Medulla oblongata (tissue), 1 donor: ENCODE measurements around the gene SLC15A4.
A peak's percentile ranks its signal among the peaks of the same experiment; 100 is the strongest.

Source experiments
- DNase-seq: peaks from one replicate; pipeline ENCODE4 v3.0.0-alpha.2; 2015; ENCODE audit errors: extremely low spot score

Gene SLC15A4

GRCh38 chr12:128794661-128795529 lies 28.9 kb downstream of the SLC15A4 start:
- DNase-seq, result peak; percentile 35

GRCh38 chr12:128793701-128794100 lies 30.1 kb downstream of the SLC15A4 start:
- DNase-seq, result no peak

- DNase-seq, result no peak
These were observed 30.9 kb downstream of the SLC15A4 start for GRCh38 chr12:128792881-128793280.

- no peak for DNase-seq
These were observed 31.4 kb downstream of the SLC15A4 start for GRCh38 chr12:128792398-128792797.

GRCh38 chr12:128791395-128792322 lies 32.1 kb downstream of the SLC15A4 start:
- no peak for DNase-seq

- no peak for DNase-seq
These were observed 32.9 kb downstream of the SLC15A4 start for GRCh38 chr12:128790653-128791373.

GRCh38 chr12:128790221-128790620 lies 33.5 kb downstream of the SLC15A4 start:
- no peak for DNase-seq

GRCh38 chr12:128789356-128789929 lies 34.3 kb downstream of the SLC15A4 start:
- peak; percentile 41 for DNase-seq

- DNase-seq, result no peak
These were observed 35.9 kb downstream of the SLC15A4 start for GRCh38 chr12:128787827-128788226.

GRCh38 chr12:128786741-128787391 lies 36.9 kb downstream of the SLC15A4 start:
- DNase-seq, result no peak

GRCh38 chr12:128784030-128784760 lies 39.6 kb downstream of the SLC15A4 start:
- DNase-seq, result no peak

- no peak for DNase-seq
These were observed 40.6 kb downstream of the SLC15A4 start for GRCh38 chr12:128783129-128783574.

GRCh38 chr12:128779901-128780300 lies 43.9 kb downstream of the SLC15A4 start:
- DNase-seq, result no peak

GRCh38 chr12:128772249-128772648 lies 51.5 kb downstream of the SLC15A4 start:
- DNase-seq, result no peak

GRCh38 chr12:128771681-128772080 lies 52.1 kb downstream of the SLC15A4 start:
- no peak for DNase-seq

GRCh38 chr12:128767518-128767917 lies 56.2 kb downstream of the SLC15A4 start:
- no peak for DNase-seq

- no peak for DNase-seq
These were observed 56.8 kb downstream of the SLC15A4 start for GRCh38 chr12:128766738-128767501.

- DNase-seq, result no peak
These were observed 60.4 kb downstream of the SLC15A4 start for GRCh38 chr12:128763395-128763794.

- DNase-seq, result no peak
These were observed 62.4 kb downstream of the SLC15A4 start for GRCh38 chr12:128761379-128761790.
